IPS-20b (cell line): ENCODE results near the gene PTGER1.

ENCODE experiments used
- H3K27ac ChIP-seq: one replicate; pipeline ENCODE4 v1.5.1; 2013; ENCODE audit warnings: low read length
- H3K27me3 ChIP-seq: 2 replicates; pipeline ENCODE4 v1.6.1; 2013; ENCODE audit warnings: mild to moderate bottlenecking, low read length, inconsistent platforms; ENCODE audit not compliant: insufficient read depth
- H3K36me3 ChIP-seq: 2 replicates; pipeline ENCODE4 v1.6.1; 2013; ENCODE audit warnings: low read depth, mild to moderate bottlenecking, inconsistent platforms, low read length, moderate library complexity; ENCODE audit not compliant: insufficient read depth
- H3K4me1 ChIP-seq: 2 replicates; pipeline ENCODE4 v1.6.1; 2013; ENCODE audit warnings: mild to moderate bottlenecking, control low read depth, inconsistent platforms, low read length, moderate library complexity; ENCODE audit not compliant: insufficient read depth
- H3K4me3 ChIP-seq: 2 replicates; pipeline ENCODE4 v1.5.1; 2013; ENCODE audit warnings: mild to moderate bottlenecking, low read length, inconsistent platforms
- H3K9ac ChIP-seq: 2 replicates; pipeline ENCODE4 v1.6.1; 2013; ENCODE audit warnings: low read depth, mild to moderate bottlenecking, inconsistent platforms, low read length, moderate library complexity
- H3K9me3 ChIP-seq: 2 replicates; pipeline ENCODE4 v1.6.1; 2013; ENCODE audit warnings: mild to moderate bottlenecking, low read depth, low read length, inconsistent platforms; ENCODE audit not compliant: insufficient read depth

Gene PTGER1

DNA sequence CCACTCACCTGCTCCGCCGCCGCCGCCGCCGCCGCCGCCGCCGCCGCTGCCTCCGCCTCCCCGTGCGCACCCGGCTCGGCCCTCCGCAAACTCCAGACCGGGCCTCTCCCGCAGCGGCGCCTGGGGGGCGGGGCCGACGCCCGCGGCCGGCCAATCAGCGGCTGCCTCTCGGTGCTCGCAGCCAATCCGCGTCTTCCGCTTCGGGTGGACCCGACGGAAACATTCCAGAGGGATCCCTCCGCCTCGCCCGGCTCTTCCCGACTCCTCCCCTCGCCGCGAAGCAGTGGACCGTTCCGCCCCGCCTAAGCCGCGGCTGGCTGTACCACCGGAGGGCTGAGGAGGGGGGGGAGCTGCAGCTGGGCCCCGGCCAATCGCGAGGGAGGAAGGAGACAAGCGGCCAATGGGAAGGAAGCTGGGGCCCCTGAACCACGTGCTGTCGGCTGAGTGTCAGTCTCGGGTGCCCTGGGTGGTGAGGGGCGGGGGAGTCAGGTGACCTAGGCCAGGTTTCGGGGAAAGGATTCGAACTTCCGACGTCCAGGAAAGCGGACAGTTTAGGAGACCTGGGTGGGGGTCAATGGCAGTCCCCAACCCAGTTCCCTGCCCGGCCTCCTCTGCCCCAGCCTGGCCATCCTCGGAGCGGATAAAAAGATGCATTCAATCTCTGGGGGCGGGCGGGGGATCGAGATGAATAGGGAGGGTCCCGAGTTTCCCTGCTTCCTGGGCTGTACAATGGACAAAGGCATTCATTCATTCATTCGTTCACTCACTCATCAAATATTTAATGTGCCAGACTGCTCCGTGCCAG lies 21.1 kb upstream of the PTGER1 start, which contains the start of gene GIPC1:
GIPC1 (minus strand) TSS at position 99 of the 805 bp plus-strand sequence. CDS start 13,151 bp downstream, outside the sequence.
- H3K9ac ChIP-seq: peak within 1 kb of the TSS; percentile 78; the same call in 1 of the 2 replicates
- H3K4me1 ChIP-seq: no peaks in the 10 kb centered on the region; the same call in 1 of the 2 replicates
- H3K27ac ChIP-seq: no peak within 1 kb of the TSS
- H3K4me3 ChIP-seq: peak within 1 kb of the TSS; percentile 86
- H3K9me3 ChIP-seq: no peaks in the 10 kb centered on the region
- peaks cover 10% of the 10 kb centered on the region; the same call in 1 of the 2 replicates for H3K36me3 ChIP-seq
- no peaks in the 10 kb centered on the region; the same call in 1 of the 2 replicates for H3K27me3 ChIP-seq

- Histone ChIP-seq H3K36me3 (peaks cover 14% of the 10 kb centered on the region; the same call in 1 of the 2 replicates), H3K27me3 (no peaks in the 10 kb centered on the region; the same call in 1 of the 2 replicates), H3K4me1 (no peaks in the 10 kb centered on the region; the same call in 1 of the 2 replicates), H3K9me3 (no peaks in the 10 kb centered on the region), H3K27ac (no peak overlapping the region), H3K9ac (peak overlapping the region; percentile 78; the same call in 1 of the 2 replicates), H3K4me3 (peak overlapping the region; percentile 86)
Observed at GRCh38 chr19:14495672-14496028, 20.5 kb upstream of the PTGER1 start.

DNA sequence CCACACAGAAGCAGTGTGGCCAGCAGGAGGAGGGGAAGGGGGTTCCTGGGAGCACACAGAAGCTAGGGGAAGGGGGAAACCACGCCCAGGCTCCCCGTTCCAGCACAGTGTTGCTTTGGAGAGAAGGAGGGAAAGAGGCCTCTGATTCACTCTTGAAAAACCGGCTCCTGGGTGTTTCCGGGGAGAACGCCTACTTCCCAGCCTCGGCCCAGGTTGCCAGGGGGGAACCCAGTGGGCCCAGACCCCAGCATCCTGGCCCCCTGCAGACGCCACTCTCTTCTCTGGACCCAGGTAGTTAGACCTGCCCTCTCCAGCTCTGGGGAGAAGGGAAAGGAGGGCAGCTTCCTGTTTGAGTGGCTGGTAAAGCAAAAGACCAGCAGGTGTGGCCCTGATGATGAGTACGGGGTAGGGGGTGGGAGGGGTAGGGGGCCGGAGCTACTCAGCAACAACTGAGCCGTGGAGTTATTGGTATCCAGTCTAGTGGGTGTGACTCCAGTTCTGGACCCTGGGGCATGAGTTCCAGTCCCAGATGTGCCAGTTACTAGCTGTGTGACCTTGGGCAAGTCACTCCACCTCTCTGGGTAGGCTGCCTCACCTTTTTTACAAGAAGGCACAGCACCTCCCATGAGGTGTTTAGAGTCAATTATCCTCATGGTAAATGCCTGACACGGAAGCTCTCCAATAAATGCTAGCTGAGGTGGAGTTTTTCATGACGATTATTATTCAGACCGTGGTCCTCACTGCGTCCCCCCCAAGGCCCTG lies 19.9 kb upstream of the PTGER1 start:
- H3K4me3 ChIP-seq: peak overlapping the region; percentile 86
- no peaks in the 10 kb centered on the region for H3K9me3 ChIP-seq
- H3K36me3 ChIP-seq: peaks cover 14% of the 10 kb centered on the region; the same call in 1 of the 2 replicates
- no peak overlapping the region for H3K27ac ChIP-seq
- H3K27me3 ChIP-seq: no peaks in the 10 kb centered on the region; the same call in 1 of the 2 replicates
- peak overlapping the region; percentile 78; the same call in 1 of the 2 replicates for H3K9ac ChIP-seq
- H3K4me1 ChIP-seq: no peaks in the 10 kb centered on the region; the same call in 1 of the 2 replicates

DNA sequence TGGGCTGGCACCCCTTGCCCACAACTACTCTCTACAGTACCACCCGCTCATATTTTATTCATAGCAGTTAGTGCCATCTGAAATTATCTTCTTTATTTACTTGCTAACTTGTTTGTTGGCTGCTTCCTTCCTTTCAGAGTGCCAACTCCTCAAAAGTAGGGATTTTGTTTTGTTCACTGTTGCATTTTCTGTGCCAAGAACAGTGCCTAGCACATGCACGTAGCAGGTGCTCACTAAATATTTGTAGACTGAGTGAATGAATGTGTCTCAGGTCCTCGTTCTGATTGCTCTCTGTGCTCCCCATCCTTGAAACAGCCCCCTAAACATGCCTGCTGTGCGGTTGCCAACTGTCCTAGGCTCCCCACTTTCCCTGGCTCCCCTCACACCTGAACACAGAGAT lies 19.3 kb upstream of the PTGER1 start:
- Histone ChIP-seq H3K4me3 (no peak overlapping the region), H3K4me1 (no peaks in the 10 kb centered on the region; the same call in 1 of the 2 replicates), H3K9ac (no peak overlapping the region), H3K9me3 (no peaks in the 10 kb centered on the region), H3K36me3 (peaks cover 20% of the 10 kb centered on the region), H3K27me3 (no peaks in the 10 kb centered on the region; the same call in 1 of the 2 replicates), H3K27ac (no peak overlapping the region)

DNA sequence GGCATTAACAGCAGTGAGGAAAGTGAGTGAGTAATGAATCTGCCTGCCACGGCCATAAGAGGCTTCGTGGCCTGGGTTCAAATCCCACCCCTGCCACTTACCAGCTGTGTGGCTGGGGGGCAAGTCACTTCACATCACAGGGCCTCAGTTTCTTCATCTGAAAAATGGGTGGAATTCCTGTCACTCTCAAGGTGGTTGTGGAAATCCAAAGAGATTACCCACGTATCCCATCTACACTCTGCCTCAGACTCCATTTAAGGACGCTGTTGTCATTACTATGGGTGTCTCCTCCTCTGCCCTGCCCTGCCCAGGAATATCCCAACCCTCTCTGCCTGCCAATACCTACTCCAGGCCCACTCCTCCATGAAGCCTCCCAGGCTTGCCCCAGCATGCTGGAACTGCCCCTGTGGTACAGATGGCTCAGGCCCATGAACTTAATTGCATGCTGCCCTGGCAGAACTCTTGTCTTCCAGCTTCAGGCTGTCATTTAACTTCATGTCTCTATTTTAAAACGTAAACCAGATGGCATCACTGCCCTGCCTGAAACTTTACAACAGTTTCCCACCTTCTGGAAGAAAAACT lies 17.7 kb upstream of the PTGER1 start:
- Histone ChIP-seq H3K4me1 (no peaks in the 10 kb centered on the region; the same call in 1 of the 2 replicates), H3K9ac (no peak overlapping the region), H3K4me3 (no peak overlapping the region), H3K27ac (no peak overlapping the region), H3K27me3 (no peaks in the 10 kb centered on the region; the same call in 1 of the 2 replicates), H3K9me3 (no peaks in the 10 kb centered on the region), H3K36me3 (peaks cover 26% of the 10 kb centered on the region)

- Histone ChIP-seq H3K27ac (no peak overlapping the region), H3K36me3 (peaks cover 21% of the 10 kb centered on the region), H3K9ac (no peak overlapping the region)
Observed at GRCh38 chr19:14487370-14488125, 12.4 kb upstream of the PTGER1 start.

GRCh38 chr19:14482172-14482941 lies 7.2 kb upstream of the PTGER1 start:
- Histone ChIP-seq H3K27me3 (no peaks in the 10 kb centered on the region), H3K27ac (no peak overlapping the region), H3K9ac (no peak overlapping the region), H3K9me3 (no peaks in the 10 kb centered on the region), H3K4me3 (no peak overlapping the region), H3K4me1 (peaks cover 3% of the 10 kb centered on the region; the same call in 1 of the 2 replicates), H3K36me3 (peaks cover 25% of the 10 kb centered on the region)

More at GRCh38 chr19:14487370-14488125, 12.4 kb upstream of the PTGER1 start:
- no peaks in the 10 kb centered on the region for H3K9me3 ChIP-seq
- no peak overlapping the region for H3K4me3 ChIP-seq
- H3K4me1 ChIP-seq: no peaks in the 10 kb centered on the region
- no peaks in the 10 kb centered on the region for H3K27me3 ChIP-seq

DNA sequence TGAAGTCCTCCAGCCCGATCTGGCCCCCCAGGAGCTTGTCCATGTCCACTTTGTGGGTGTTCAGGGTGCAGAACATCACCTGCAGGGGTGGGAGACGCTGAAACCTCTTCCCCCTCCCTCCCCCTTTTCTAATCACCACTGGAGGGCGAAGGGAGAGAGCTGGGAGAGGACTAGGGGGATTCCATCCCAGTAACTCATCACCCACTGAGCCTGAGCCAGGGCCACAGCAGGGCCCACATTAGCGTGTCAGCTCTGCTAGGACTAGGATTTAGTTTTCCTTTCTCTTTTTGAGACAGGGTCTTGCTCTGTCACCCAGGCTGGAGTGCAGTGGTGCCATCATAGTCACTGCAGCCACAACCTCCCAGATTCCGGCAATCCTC lies 5.5 kb upstream of the PTGER1 start:
- peaks cover 25% of the 10 kb centered on the region for H3K36me3 ChIP-seq
- no peaks in the 10 kb centered on the region for H3K27me3 ChIP-seq
- no peaks in the 10 kb centered on the region for H3K9me3 ChIP-seq
- H3K4me1 ChIP-seq: peaks cover 7% of the 10 kb centered on the region
- H3K9ac ChIP-seq: no peak overlapping the region
- H3K27ac ChIP-seq: no peak overlapping the region
- no peak overlapping the region for H3K4me3 ChIP-seq

- Histone ChIP-seq H3K36me3 (peaks cover 25% of the 10 kb centered on the region), H3K4me3 (no peak overlapping the region), H3K4me1 (peaks cover 8% of the 10 kb centered on the region), H3K9ac (no peak overlapping the region), H3K27me3 (no peaks in the 10 kb centered on the region), H3K27ac (no peak overlapping the region), H3K9me3 (no peaks in the 10 kb centered on the region)
Observed at GRCh38 chr19:14479975-14480699, 5.0 kb upstream of the PTGER1 start.
